ENCODE results near the gene PEX13. TPM values are rescaled to one million over a fixed set of nuclear protein-coding genes. Genes with fewer than 3 reads are reported as not detected.

The PEX13 gene
- polyA plus RNA-seq, 2 of the 4 experiments (the other 2 are of a cell fraction) = 18.5 to 42.5 TPM

GRCh38 chr2:61015976-61016375, 1.5 kb upstream of the PEX13 start:
- Histone ChIP-seq H3K4me3 (peak overlapping the region; percentile 86), H3K4me1 (peaks cover 46% of the 10 kb centered on the region), H3K9me3 (no peaks in the 10 kb centered on the region), H3K4me2 (peak overlapping the region; percentile 85), H3K27ac (peak overlapping the region in 1 of 2 experiments; percentile 97; a peak in 4 of 6 replicates)
- ChIA-PET POLR2A (interaction anchor here (1.6 kb wide), 1 partner anchor 11 kb away, joined by 5 read pairs; no protein-coding TSS in a partner anchor), CTCF (interaction anchor here (1.2 to 1.9 kb wide), 3 partner anchors 10 to 18 kb away, joined by 3 to 6 read pairs (median 4); no protein-coding TSS in a partner anchor)
- ATAC-seq (no peak), FAIRE-seq (no peak), DNase-seq (ENCODE audit: low read depth in 1 of 2, low spot score in 1 of 2) (no peak)
- WGBS (ENCODE audit: missing lambda C conversion rate) = 3% methylated on average over 2 of the region's 2 CpGs
- TF ChIP-seq FOXS1 (CRISPR knock-in tag; IDR thresholded peaks at IDR 0.05) = no peak
- no peak for TF ChIP-seq ESRRA (IDR thresholded peaks at IDR 0.05; ENCODE audit: borderline replicate concordance, low read length)
- TF ChIP-seq NR3C1 (IDR thresholded peaks at IDR 0.05) = no peak
- no peak for TF ChIP-seq RARB (CRISPR knock-in tag; IDR thresholded peaks at IDR 0.05)
- TF ChIP-seq HOXB13 (CRISPR knock-in tag; IDR thresholded peaks at IDR 0.05; ENCODE audit: low read depth) = no peak
- no peak for TF ChIP-seq MAFK (IDR thresholded peaks at IDR 0.05; ENCODE audit: partially characterized antibody)
- TF ChIP-seq KDM5A (IDR thresholded peaks at IDR 0.05) = no peak
- TF ChIP-seq FOSB (CRISPR knock-in tag; IDR thresholded peaks at IDR 0.05) = no peak
- no peak for TF ChIP-seq BHLHE40 (IDR thresholded peaks at IDR 0.05; ENCODE audit: low read depth, low read length)
- TF ChIP-seq MYC (IDR thresholded peaks at IDR 0.05; ENCODE audit: borderline replicate concordance, low read length) = no peak
- no peak for TF ChIP-seq CHD2 (IDR thresholded peaks at IDR 0.05; ENCODE audit: low read length, partially characterized antibody)
- no peak for TF ChIP-seq TFCP2L1 (CRISPR knock-in tag; IDR thresholded peaks at IDR 0.05)
- no peak for TF ChIP-seq FOSL2 (IDR thresholded peaks at IDR 0.05)
- no peak for TF ChIP-seq FOSL2 (CRISPR knock-in tag; IDR thresholded peaks at IDR 0.05)
- no peak for TF ChIP-seq USF2 (IDR thresholded peaks at IDR 0.05)
- no peak for TF ChIP-seq REST (IDR thresholded peaks at IDR 0.05)
- no peak for TF ChIP-seq ZSCAN20 (CRISPR knock-in tag; IDR thresholded peaks at IDR 0.05)
- no peak for TF ChIP-seq SREBF2 (IDR thresholded peaks at IDR 0.05)
- no peak for TF ChIP-seq JUN (IDR thresholded peaks at IDR 0.05)

- ChIA-PET CTCF (interaction anchor here (1.0 to 1.9 kb wide), 5 partner anchors 11 to 31 kb away, joined by 3 to 6 read pairs (median 3); no protein-coding TSS in a partner anchor), POLR2A (interaction anchor here (1.2 to 1.6 kb wide), 2 partner anchors 11 to 49 kb away, joined by 4 to 5 read pairs; partner anchors contain the start of gene SANBR)
- peak overlapping the region; percentile 85 for H3K4me2 ChIP-seq
- 2% methylated on average over 16 of the region's 16 CpGs for WGBS (ENCODE audit: missing lambda C conversion rate)
- peak in 1 of 2 experiments; percentile 20 for DNase-seq (ENCODE audit: low read depth in 1 of 2, low spot score in 1 of 2)
- TF ChIP-seq CHD4 (IDR thresholded peaks at IDR 0.05; ENCODE audit: borderline replicate concordance) (0 out of 2 replicates have a peak, but pooled peaks have one; percentile 57), ESRRA (IDR thresholded peaks at IDR 0.05; ENCODE audit: borderline replicate concordance, low read length) (0 out of 2 replicates have a peak, but pooled peaks have one; percentile 40), RFX5 (IDR thresholded peaks at IDR 0.05) (no peak), KDM1A (IDR thresholded peaks at IDR 0.05; ENCODE audit: low read depth) (peak; percentile 80; the same call in 1 of the 2 replicates), EP300 (IDR thresholded peaks at IDR 0.05) (0 out of 5 replicates have a peak, but pooled peaks of 1 of the 2 experiments have one; percentile 8), EHF (CRISPR knock-in tag; IDR thresholded peaks at IDR 0.05) (no peak)
- H3K4me3 ChIP-seq = peak overlapping the region; percentile 86
- ATAC-seq = no peak; a peak in 1 of 6 replicates
- H3K4me1 ChIP-seq = peaks cover 42% of the 10 kb centered on the region
- H3K9me3 ChIP-seq = peaks cover 4% of the 10 kb centered on the region; the same call in 2 of the 3 replicates
- H3K27ac ChIP-seq = peak overlapping the region; percentile 94 to 97
- no peak for FAIRE-seq
Observed at GRCh38 chr2:61016392-61017002, 1.0 kb upstream of the PEX13 start.

All from A549 (cell line).